Retina (tissue), 1 donor: ENCODE measurements around the gene NRXN3.

Source experiments
- DNase-seq: peaks from one replicate; pipeline ENCODE4 v3.0.0-alpha.2; 2016

The NRXN3 gene

DNA sequence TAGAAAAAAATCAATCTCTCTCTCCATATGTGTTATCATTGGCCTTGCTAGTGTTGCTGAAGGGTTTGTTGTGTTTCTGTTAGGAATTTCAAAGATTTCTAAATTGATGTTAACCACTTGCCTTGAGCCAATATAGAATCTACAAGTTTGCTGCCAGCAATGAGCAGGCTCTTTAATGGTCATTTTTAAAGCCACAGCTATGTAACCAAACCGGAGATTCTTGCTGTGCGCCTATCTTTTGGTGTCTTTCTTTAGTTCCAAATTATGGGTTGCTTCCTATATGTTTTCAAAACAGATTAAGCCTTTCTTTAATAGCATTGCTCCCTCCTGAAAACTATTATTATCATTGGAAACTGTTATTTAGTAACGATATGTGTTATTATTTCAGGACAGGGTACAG is 1495.4 kb downstream of the NRXN3 start:
- no peak for DNase-seq

DNA sequence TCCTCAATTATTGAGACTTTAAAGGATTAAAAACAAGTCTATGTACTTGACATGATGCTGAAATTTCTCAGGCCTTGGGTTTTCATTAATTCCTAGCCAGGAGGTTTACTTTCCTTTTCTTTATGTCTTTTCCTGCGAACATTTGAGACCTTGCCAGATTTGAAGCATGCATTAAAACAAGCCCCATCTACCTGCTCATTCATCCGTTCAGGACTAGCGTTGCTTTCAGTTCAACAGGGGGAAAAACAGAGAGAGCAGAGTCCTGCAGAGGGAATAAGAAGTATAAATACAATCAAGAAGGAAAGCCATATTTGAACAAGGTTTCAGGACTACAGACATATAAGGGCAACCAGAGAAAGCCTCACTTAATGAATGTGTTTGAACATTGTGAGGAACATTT is 1498.8 kb downstream of the NRXN3 start:
- DNase-seq = no peak

DNA sequence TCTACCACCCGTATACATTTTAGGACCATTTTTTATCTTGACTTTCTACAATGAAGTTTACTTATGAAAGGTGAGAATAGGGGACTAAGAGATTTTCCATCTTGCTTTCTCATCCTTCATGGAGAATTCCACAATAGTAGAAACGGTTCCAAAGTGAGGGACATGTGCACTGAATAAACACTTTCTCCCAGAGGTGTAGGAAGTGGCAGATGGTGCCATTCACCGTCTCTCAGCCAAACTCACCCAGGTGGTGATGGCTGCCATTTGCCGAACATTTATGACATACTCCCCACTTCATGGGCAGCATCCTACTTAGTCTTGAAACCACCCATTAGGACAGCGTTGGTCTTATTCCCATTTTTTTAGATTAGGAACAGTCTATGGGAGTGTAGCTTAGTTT is 1500.6 kb downstream of the NRXN3 start:
- DNase-seq = no peak

DNA sequence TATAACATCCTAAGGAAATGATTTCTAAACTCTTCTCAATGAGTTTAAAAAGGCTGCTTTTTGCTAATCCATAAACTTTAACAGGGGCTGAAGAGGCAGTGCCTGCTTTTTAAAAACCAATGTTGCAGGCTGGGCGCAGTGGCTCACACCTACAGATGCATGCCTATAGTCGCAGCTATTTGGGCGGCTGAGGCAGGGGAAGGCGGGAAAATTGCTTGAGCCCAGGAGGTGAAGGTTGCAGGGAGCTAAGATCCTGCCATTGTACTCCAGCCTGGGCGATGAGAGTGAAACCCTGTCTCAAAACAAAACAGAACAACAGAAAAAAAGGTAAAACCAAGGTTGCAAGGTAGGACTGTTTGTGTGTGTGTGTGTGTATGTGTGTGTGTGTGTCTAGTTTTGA is 1509.9 kb downstream of the NRXN3 start:
- DNase-seq = no peak

DNA sequence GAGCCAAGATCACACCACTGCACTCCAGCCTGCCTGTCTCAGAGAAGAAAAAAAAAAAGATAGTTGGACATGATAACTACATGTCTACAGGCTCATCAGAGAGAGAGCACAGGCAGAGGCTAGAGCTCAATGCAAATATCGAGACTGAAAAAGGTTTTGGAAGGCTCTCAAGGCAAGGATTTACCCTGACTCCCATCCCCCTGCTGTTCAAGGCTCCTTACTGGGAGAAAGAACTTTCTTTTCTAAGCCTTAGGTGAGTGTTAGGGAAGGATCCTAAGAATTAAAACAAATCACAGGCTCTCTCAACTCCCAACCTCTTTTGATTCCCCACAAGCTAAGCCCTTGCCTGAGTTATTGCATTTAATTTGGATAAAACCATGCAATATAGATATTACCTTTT is 1516.0 kb downstream of the NRXN3 start:
- no peak for DNase-seq

DNA sequence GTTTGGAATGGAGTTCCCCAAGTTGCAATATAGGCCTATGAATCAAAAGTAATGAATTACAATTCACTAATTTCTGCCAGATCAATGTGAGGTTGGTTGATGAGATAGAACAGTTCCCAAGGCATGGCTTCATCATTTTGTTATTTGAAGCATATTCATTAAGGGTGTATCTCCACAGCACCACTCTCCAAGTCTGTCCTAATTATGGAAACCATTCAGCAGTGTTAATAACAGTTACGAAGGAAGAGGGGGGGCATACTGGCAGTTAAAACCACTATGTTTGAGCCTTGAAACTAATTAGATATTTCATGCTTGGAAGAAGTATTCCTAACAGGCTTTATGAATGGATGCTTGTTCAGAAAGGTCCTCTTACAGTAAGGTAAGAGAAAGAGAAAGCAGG is 1520.8 kb downstream of the NRXN3 start:
- DNase-seq = no peak

DNA sequence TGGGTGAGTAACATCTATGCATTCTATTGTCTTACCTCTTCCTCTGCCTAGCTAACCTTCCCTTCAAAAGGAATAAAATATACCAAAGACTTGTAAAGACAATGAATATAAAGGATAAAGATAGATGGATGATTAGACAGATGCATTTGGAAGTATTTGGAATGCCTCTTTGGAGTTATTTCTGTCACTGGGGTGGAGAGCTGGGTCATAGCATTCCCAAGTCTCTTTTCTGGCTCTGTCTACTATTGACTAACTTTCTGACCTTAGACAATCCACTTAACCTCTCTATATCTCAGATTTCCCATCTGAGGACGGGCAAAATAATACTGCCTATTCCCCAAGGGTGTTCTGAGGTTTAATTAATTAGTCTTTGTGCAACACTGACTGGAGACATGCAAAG is 1523.8 kb downstream of the NRXN3 start:
- DNase-seq = no peak

DNA sequence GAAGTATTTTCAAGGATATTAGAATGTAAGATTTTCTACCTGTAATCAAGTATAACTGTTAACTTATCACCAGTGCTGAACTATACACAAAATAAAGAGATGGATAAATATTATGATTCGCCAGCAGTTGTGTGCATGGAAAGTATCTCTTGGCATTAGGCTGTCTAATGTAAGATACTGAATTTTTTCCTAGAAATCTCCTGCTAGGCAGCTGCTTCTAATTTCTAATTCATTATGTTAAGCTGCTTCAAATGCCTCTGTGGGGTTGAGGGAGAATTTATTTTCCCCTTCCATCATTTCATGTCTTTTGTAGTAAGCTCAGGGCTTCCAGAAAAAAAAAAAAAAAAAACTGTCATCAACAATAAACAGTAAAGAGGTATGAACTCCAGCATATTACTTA is 1525.1 kb downstream of the NRXN3 start:
- no peak for DNase-seq

DNA sequence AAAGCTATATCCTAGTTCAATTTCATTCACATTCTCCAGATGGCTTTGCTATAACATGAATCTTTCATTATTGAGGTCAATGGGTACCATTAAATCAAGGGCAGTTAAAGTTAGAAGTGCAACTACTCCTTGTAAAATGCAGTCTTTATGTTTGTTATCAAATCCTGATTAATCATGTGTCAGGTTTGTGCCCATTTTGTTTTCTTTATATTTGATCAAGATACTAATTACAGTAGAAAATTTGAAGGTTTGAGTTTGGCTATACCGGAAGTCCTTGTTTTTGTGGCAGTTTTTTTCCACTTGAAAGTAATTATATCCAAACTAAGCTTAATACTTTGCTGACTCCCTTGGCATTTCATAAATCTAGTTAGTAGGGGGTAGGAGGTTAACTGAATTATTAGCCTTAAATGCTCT is 1528.1 kb downstream of the NRXN3 start:
- DNase-seq = no peak

DNA sequence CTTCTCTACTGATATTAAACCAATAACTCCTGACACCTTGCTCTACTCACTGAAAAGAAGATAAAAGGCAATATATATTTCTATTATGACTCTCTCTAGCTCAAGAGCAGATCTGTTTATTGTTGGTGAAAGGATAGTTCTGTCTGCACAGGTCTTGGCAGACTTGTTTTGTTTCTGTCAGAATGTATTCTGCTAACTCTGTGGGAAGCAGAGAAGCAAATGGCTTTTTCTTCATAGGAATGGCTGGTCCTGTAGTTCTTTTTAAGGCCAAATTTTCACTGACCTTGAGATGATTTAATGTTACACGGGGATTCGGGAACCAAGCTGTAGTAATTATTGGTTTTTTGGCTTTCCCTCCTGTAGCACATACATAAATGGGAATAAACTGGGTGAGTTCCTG is 1529.0 kb downstream of the NRXN3 start:
- DNase-seq = no peak

DNA sequence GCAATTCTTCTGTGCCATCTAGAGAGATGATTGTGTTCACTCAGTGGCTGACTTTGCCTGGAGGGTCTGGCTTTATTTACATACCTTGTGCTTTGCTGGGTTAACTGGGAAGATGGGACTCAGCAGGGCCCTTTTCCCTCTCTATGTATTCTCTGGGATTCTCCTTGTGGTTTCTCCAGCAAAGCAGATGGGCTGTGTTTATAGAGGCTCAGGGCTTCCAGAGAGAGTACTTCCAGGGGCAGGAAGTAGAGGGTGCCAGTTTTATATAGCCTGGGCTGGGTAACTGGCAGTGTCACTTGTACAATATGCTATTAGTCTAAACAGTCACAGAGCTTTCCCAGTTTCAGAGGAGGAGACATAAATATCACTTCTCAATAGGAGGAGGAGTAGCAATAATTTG is 1531.2 kb downstream of the NRXN3 start:
- no peak for DNase-seq

DNA sequence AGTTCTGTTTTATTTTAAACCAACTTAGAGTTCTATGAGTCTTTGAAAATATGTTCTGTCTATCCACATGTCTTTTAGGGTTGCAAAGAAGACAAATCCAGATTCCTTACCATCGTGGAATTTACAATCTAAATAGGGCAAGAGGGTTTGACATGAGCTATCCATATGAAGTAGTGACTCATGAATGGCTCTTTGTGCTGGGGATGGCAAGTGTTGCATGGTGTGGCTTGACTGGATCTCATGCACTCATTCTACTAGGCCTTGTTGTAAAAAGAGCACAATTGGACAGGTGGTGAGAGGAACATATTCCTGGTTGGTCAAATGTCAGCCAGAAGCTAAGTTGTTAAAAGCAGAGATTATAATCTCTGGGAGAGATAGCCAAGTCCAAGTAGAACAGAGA is 1532.0 kb downstream of the NRXN3 start:
- no peak for DNase-seq

DNA sequence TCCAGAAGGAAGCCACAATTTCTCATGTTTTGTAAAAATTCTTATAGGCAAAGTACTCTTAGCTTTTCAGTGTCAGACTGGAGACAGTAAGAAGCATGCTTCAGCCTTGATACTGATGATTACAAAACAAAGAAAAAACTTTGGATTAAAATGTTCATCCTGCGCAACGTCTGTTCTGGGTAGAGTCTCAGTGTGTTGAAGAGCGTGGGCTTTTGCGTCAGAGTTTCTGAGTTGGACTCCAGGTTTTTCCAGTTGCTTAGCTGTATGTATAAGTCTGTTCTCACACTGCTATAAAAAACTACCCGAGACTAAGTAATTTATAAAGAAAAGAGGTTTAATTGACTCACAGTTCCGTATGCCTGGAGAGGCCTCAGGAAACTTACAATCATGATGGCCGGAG is 1533.0 kb downstream of the NRXN3 start:
- no peak for DNase-seq

DNA sequence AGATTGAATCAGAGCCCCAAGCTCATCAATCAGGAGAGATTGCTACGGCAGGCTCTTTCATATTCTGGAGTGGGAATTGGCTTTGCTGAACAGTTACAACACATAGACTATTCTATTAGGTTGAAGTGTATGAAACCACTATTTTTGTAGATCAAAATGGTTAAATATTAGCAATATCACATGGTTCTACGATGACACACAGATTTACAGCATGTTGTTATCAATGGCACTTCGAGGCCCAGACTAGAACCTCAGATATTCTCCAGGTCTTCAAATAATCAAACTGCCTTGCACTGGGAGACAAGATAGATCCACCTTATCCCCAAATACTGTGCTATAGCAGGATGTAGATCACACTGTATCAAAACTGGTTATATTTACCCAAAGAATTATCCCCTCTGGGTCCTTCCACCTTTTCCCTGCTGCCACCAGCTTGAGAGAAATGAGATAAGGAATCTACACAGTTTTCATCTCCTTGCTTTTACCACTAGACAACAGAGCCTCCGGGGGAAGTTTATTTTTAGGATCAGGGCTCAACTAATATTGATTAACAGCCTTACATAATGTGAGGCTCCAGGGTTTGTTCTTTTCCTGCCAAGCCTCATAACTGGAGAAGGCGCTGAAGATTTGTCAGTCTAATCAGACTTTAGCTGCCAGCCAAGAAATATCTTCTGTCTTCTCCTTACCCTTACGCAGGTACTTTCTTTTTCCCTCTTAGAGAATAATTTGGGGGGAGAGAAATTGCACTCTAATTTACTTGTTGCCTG is 1534.1 kb downstream of the NRXN3 start:
- DNase-seq = no peak

DNA sequence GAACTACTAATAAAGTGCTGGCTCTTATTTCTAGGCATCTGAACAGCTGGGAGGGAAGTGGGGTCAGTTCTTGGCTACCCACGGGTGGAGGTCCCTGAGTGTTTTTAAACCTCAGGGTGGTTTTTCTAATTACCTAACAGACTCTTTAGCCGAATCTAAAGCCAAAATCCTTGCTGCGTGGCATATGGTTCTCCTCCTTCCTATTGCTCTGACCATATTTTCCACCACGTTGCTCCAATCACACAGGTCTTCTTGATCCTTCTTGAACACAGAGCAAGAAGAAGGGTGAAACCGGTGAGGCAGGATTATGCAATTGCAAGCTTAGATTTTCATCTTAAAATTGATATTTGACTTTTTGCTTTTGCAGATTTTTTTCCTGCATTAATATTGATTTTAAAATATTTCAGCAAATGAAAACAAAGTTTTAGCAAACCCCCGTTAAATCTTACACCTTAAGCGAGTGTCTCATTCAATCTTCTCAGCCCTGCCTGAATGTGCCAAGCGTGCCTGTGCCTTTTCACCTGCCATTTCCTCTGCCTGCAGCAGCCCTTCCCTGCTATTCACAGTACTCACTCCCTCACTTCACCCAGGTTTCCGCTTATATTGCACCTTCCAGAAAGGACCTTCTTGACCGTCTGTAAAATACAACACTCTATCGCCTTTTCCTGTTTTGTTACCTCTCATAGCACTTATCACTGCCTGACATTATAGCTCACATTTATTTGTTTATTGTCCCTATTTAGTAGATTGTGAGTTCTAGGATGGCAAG is 1535.1 kb downstream of the NRXN3 start:
- DNase-seq = no peak

DNA sequence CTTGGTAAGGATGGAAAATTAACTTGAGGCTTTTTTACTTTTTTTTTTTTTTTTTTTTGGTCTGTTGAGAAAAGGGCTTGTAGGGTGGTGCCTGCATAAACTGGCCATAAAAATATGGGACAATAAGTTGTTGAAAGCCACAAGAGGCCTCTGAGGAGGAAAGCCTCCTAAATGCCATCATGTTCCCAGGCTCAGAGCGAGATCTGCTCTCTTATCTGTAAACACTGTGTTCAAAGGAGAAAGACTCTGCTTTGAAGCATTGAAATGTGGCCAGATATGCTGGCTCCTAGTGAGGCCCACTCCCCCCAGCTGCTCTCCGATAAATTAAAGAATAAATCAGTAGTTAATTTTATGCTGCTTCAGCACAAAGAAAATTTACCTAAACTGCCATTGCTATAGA is 1536.2 kb downstream of the NRXN3 start:
- no peak for DNase-seq

DNA sequence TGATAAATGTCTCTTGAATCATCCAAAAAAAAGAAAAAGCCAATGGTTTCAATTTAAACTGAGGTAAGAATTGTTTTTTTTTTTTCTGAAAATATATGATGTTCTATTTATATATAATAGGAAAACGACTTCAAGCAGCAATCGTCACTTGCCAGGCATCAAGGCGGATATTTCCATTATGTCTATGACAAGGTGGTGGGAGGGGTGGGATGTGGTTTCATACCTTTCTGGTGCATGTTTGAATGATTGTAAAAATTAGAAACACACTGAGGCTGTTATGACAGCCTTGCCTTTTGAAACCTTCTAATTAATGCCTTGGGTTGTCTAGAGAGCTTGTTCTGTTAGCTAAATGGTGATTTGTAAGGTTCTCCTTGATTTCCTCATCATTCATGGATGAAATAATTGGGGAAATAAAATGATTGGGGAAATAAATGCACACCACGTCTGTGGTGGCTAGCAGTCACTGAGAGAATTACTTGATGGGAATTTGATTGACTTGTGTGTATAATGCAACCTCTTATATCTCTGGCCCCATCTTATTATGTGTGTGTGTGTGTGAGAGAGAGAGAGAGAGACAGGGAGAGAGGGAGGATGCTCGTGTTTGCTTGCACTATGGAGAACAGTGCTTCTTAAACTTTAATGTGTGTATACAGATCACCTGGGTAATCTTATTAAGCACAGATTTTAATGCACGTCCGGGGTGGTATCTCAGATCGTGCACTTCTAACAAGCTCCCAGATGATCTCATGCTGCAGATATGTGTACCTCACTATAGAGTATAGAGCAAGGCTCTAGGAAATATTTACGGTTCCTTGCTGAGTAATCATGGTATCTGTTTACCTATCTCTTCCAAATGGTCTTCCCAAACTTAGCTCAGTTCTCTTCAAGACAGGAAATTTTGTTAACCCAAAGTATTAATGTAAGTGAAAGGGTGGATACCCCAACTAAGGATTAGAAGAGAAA is 1538.5 kb downstream of the NRXN3 start:
- no peak for DNase-seq

DNA sequence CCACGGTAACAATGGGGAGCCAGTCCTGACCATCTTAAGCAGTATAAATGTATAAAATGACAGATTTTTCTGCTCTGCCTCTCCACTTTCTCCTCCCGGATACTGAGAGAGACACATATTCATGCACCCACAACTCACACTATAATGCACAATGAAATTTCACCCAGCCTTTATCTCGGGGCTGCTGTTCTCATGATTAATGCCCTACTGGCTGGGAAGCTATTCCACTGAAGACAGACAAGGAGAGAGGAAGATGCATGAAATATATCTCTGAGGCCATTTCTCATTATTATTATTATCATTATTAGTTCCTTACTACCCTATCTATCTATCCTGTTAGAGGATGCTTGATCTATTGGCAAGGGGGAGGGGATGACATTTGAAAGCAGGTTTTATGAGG is 1539.4 kb downstream of the NRXN3 start:
- no peak for DNase-seq

DNA sequence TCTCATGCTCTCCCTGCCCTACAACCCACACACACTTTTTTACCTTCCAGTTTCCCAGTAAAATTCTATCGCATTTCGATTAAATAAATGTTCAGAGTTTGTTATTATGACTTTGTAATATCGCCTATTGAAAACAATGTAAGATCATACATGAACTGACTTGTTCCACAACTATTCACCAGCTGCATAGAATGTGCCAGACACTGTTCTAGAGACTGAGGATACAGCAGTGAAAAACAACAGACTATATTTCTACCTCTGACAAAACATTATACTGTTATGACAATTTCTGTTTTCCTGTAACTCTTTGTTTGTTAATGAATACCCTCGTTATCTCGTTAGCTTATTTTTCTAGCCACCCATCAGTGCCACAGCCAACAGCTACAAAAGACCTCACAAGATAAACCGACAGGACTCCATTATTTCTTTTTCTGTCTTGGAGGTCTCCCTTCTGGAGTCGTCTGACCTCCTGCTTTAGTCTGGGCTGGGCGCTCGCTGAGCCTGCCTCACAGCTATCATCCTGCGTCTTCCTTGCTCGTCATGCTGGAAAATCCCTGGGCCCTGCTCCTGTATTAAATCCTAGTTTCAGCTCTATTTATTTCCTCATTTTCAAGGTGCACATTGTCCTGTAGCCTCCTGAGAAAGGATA is 1542.3 kb downstream of the NRXN3 start:
- peak; percentile 39 for DNase-seq

DNA sequence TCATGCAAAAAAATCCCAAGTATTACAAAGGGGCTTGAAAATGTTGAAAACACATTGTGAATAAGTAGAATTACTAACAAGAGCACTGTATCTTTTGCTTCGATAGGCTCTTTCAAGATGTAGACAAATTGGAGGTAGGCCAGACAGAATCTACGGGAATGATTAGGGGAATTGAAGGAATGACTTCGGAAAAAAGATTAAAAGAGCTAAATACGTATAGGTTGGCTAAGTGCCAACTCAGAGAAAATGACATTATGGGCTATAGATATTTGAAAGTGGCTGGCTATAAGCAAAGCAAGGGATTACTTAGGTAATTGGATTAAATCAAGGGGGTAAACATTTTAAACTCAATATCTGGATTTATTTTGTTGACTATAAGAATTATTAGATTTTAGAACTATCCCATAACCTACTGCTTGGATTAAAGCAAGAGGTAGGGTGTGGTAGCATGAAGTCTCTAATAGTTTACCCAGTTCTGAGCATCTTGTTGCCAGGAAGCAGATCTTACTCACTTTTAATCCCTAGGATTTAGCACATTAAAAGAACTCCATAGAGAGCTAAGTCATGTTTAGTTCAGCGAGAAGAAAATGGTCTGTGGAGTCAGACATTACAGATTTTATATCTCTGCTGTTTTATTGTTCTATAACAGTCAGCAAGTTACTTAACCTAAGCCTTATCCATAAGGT is 1551.4 kb downstream of the NRXN3 start:
- DNase-seq = no peak

DNA sequence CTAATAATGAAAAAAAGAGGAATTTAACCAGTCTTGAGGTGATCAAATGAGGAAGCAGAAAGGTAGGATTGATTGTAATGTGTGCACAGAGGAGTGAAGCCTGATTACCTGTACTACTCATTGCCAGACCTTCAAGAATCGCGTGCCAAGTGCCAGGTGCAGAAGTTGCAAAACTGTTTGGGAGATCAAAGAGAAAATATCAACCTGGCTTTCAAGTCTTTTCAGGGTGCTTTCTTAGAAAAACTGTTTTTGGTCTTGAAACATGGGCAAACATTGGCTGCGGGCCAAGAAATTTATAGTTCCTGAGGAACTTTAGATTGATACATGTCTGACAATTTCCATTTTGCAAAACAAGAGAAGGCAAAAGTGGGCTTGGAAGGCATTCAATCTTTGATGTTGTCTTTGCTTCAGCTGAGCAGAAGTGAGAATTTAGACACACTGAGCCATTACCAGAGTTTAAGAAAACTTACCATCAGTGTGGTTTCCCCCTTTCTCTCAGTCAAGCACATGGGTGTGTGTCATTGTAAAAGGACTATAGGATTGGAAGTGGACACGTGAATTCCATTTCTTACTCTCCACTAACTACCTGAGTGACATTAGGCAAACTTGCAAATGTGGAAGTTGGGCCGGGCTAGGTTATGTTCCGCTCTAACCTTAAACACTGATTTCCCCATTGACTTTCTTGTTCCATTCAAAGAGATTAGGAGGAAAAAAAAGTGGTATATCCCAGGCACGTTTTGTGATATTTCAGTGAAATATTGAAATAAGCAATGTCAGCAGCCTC is 1555.0 kb downstream of the NRXN3 start:
- no peak for DNase-seq
